Colonic mucosa (tissue), 4 donors: ENCODE results near the gene SREBF1. TPM values are rescaled to one million over a fixed set of nuclear protein-coding genes. Genes with fewer than 3 reads are reported as not detected.

Experiments
- DNase-seq: peaks from one replicate; pipeline ENCODE4 v3.0.0-alpha.2; 2020
- H3K27ac ChIP-seq: fragments of 200-600 bp; one replicate; pipeline ENCODE4 v1.8.0; 2021
- H3K27me3 ChIP-seq: fragments of 200-600 bp; one replicate; pipeline ENCODE4 v1.8.0; 2021
- H3K36me3 ChIP-seq: fragments of 200-600 bp; one replicate; pipeline ENCODE4 v1.8.0; 2021
- H3K4me1 ChIP-seq: fragments of 200-600 bp; one replicate; pipeline ENCODE4 v1.8.0; 2021; ENCODE audit warnings: mild to moderate bottlenecking
- H3K4me3 ChIP-seq: fragments of 200-600 bp; one replicate; pipeline ENCODE4 v1.8.0; 2021
- H3K9ac ChIP-seq, 2 donors: one replicate each; pipeline ENCODE4 v1.7.0; 2013; ENCODE audit warnings: control low read depth in 2 of 2, low read depth in 2 of 2, low read length in 2 of 2
- H3K9me3 ChIP-seq: fragments of 200-600 bp; one replicate; pipeline ENCODE4 v1.8.0; 2021
- CTCF ChIP-seq: fragments of 200-600 bp; IDR thresholded peaks from one replicate; pipeline ENCODE4 v1.8.0; 2022; ENCODE audit warnings: antibody characterized with exemption, mild to moderate bottlenecking
- intact Hi-C: fragments of 100-400 bp; cut with DNase I; formaldehyde crosslinking; loops from one replicate; pipeline ENCODE4 v1.14.1; 2022
- total RNA-seq, 2 donors: library from RNA; stranded (reverse); fragmentation: NEBNext Ultra II Directional in 1 of 2; extraction: Animal tissue kit (Norgen Biotek cat#: 25700) in 1 of 2; gene quantifications; one replicate each; pipeline ENCODE4 v1.2.1, GENCODE V29; 2021
- donor health status: healthy.
- donor health status: DM: no; HTN: no; CAD: no.
- donor health status: DM: no; HTN: no; CAD: no.

The SREBF1 gene
- total RNA-seq, 2 donors from 2014 or later: 170 to 174 TPM

GRCh38 chr17:17833658-17834357 is 3.0 kb downstream of the SREBF1 start:
- Histone ChIP-seq H3K27ac (no peak overlapping the region), H3K4me1 (peaks cover 20% of the 10 kb centered on the region)

DNA sequence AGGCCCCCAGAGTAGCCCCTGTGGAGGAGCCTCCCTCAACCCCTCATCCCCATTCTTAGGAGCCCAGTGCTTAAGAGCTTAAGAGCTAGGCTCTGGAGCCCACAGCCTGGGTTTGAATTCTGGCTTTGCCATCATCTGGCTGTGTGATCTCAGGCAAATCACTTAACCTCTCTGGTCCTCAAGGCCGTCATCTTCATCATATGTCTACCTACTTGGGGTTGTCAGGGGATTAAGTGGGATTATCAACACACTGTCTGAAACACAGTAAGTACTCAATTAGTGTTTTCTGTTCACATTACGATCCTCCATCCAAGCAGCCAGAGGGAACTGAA is 4.8 kb downstream of the SREBF1 start:
- peaks cover 9% of the 10 kb centered on the region for H3K4me1 ChIP-seq
- intact Hi-C loops: no loop called here
- H3K9ac ChIP-seq: no peak overlapping the region

More at GRCh38 chr17:17833658-17834357, 3.0 kb downstream of the SREBF1 start:
- no peak overlapping the region for H3K4me3 ChIP-seq
- no peak for DNase-seq
- no peaks in the 10 kb centered on the region for H3K36me3 ChIP-seq
- TF ChIP-seq CTCF: no peak
- intact Hi-C loops: no loop called here
- H3K9ac ChIP-seq: no peak overlapping the region
- H3K27me3 ChIP-seq: no peaks in the 10 kb centered on the region
- no peaks in the 10 kb centered on the region for H3K9me3 ChIP-seq

DNA sequence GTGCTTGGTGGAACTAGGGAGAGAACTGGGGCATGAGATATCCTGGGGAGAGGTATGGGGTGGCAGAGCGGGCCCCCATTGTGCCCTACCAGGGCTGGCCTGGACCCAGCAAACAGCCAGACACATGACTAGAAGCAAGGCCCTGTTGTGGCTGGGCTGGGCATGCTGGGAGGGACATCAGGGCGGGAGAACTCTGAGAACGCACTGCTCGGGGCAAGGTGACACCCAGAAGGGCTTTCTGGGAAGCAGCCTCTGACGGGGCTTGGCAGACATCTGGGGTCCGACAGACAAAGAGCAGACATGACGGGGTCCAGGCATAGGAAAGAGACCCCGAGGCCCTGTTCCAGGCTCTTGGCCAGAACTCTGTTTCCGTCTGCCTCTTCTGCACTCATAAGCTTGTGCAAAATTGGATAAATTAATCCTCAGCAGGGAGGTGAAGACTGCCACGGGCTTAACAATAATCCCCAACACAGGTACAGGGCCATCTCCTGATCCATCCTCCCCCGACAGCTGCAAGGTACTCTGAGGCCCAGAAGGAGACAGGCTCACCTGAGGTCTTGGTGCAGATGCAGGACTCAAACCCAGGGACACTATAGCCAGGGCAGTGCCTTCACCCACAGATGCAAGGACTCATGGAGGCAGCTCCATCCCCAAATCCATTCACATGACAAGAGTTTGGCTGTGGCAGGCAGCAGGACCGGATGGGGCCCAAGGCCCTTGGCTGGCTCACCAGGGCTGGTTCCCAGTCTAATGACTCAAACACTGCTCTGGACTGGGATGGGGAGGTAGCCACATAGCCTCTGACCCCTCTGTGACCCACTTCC is 5.4 kb downstream of the SREBF1 start:
- intact Hi-C loops: no loop called here
- H3K27me3 ChIP-seq: no peaks in the 10 kb centered on the region
- H3K9me3 ChIP-seq: no peaks in the 10 kb centered on the region
- H3K4me1 ChIP-seq: peaks cover 9% of the 10 kb centered on the region
- no peaks in the 10 kb centered on the region for H3K36me3 ChIP-seq
- no peak overlapping the region for H3K4me3 ChIP-seq
- no peak for TF ChIP-seq CTCF
- peak overlapping the region in 1 of 2 donors; percentile 12 for H3K9ac ChIP-seq
- H3K27ac ChIP-seq: peak overlapping the region; percentile 9
- DNase-seq: no peak

More for the DNA sequence above, 4.8 kb downstream of the SREBF1 start:
- Histone ChIP-seq H3K27me3 (no peaks in the 10 kb centered on the region), H3K4me3 (no peak overlapping the region), H3K9me3 (no peaks in the 10 kb centered on the region), H3K36me3 (no peaks in the 10 kb centered on the region), H3K27ac (peak overlapping the region; percentile 9)
- DNase-seq: no peak
- TF ChIP-seq CTCF: no peak

GRCh38 chr17:17830740-17831207 is 6.0 kb downstream of the SREBF1 start:
- intact Hi-C loops: no loop called here
- no peak for TF ChIP-seq CTCF
- H3K27me3 ChIP-seq: no peaks in the 10 kb centered on the region
- H3K4me1 ChIP-seq: peaks cover 9% of the 10 kb centered on the region
- H3K4me3 ChIP-seq: no peak overlapping the region
- H3K36me3 ChIP-seq: no peaks in the 10 kb centered on the region
- DNase-seq: peak; percentile 57
- H3K9ac ChIP-seq: peak overlapping the region in 1 of 2 donors; percentile 26
- no peak overlapping the region for H3K27ac ChIP-seq
- no peaks in the 10 kb centered on the region for H3K9me3 ChIP-seq

DNA sequence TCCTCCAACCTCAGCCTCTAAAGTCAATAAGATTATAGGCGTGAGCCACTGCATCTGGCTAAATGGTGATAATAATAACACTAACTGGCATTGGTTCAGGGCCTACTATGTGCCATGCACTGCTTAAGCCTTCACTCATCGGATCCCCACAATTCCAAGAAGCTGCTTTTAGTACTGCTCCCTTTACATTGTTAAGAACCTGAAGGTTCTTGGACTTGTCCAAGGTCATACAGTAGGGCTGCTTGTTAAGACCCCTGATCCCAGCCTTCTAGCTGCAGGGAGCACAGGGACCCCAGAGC is 6.6 kb downstream of the SREBF1 start:
- Histone ChIP-seq H3K27me3 (no peaks in the 10 kb centered on the region), H3K9ac (peak overlapping the region in 1 of 2 donors; percentile 26), H3K4me3 (no peak overlapping the region), H3K27ac (no peak overlapping the region), H3K36me3 (no peaks in the 10 kb centered on the region), H3K4me1 (peaks cover 6% of the 10 kb centered on the region), H3K9me3 (no peaks in the 10 kb centered on the region)
- no peak for DNase-seq
- no peak for TF ChIP-seq CTCF
- intact Hi-C loops: no loop called here
